ENCODE data around the gene IZUMO1. TPM values are rescaled to one million over a fixed set of nuclear protein-coding genes. Genes with fewer than 3 reads are reported as not detected.
A peak's percentile ranks its signal among the peaks of the same experiment; 100 is the strongest.

IZUMO1 gene
- polyA plus RNA-seq, 2 of the 4 experiments (the other 2 are of a cell fraction): not detected

GRCh38 chr19:48755084-48755641 lies 8.5 kb upstream of the IZUMO1 start, which contains the start of gene FGF21:
FGF21 (plus strand) TSS chr19:48755524; CDS start chr19:48756237, 713 bp downstream.
- CTCF ChIA-PET: interaction anchor here (1.1 to 1.4 kb wide), 4 partner anchors 16 to 470 kb away, joined by 3 to 4 read pairs (median 3); no protein-coding TSS in a partner anchor
- TF ChIP-seq RFX5 (IDR thresholded peaks at IDR 0.05) (no peak), REST (IDR thresholded peaks at IDR 0.05) (no peak), BCL3 (IDR thresholded peaks at IDR 0.05) (no peak), KDM1A (IDR thresholded peaks at IDR 0.05; ENCODE audit: low read depth) (no peak), MAFK (IDR thresholded peaks at IDR 0.05; ENCODE audit: partially characterized antibody) (no peak), EP300 (IDR thresholded peaks at IDR 0.05) (no peak), ESRRA (IDR thresholded peaks at IDR 0.05; ENCODE audit: borderline replicate concordance, low read length) (no peak)
- ATAC-seq: 0 out of 6 replicates have a peak, but pooled peaks of 1 of the 2 experiments have one; percentile 4

GRCh38 chr19:48752496-48753365 lies 6.0 kb upstream of the IZUMO1 start, which contains the start of gene FUT1:
FUT1 (minus strand) TSS chr19:48752641; CDS start chr19:48751281, 1,360 bp downstream.
- no peak for FAIRE-seq
- WGBS (ENCODE audit: missing lambda C conversion rate): 31% methylated on average over 47 of the region's 73 CpGs
- peak within 1 kb of the TSS; percentile 95 for H3K4me2 ChIP-seq
- TF ChIP-seq POLR2A (IDR thresholded peaks at IDR 0.05; ENCODE audit: low read length) (0 out of 2 replicates have a peak, but pooled peaks have one; percentile 7), JUN (IDR thresholded peaks at IDR 0.05) (0 out of 5 replicates have a peak, but pooled peaks of 1 of the 2 experiments have one; percentile 14), NFE2L2 (conservative IDR thresholded peaks at IDR 0.05; ENCODE audit: low read length) (no peak), ZFP36 (IDR thresholded peaks at IDR 0.05; ENCODE audit: borderline replicate concordance, partially characterized antibody) (no peak), FOSB (CRISPR knock-in tag; IDR thresholded peaks at IDR 0.05) (no peak), MAX (IDR thresholded peaks at IDR 0.05) (no peak), MYC (IDR thresholded peaks at IDR 0.05; ENCODE audit: borderline replicate concordance, low read length) (no peak), NPAS2 (CRISPR knock-in tag; IDR thresholded peaks at IDR 0.05; ENCODE audit: borderline replicate concordance) (no peak)
- peaks cover 32% of the 10 kb centered on the region for H3K4me1 ChIP-seq
- H3K4me3 ChIP-seq: peak within 1 kb of the TSS; percentile 47
- DNase-seq (ENCODE audit: low read depth in 1 of 2, low spot score in 1 of 2): no peak
- peak within 1 kb of the TSS; percentile 57 to 75; a peak in 5 of 6 replicates for H3K27ac ChIP-seq
- peak; percentile 68 to 84 for ATAC-seq
- H3K9me3 ChIP-seq: no peaks in the 10 kb centered on the region
- POLR2A ChIA-PET: no interaction called here
- CTCF ChIA-PET: interaction anchor here (1.7 kb wide), 1 partner anchor 107 kb away, joined by 6 read pairs; the partner anchor contains the start of gene CA11

More at GRCh38 chr19:48755084-48755641, 8.5 kb upstream of the IZUMO1 start, which contains the start of gene FGF21:
- POLR2A ChIA-PET: no interaction called here
- peaks cover 32% of the 10 kb centered on the region for H3K4me1 ChIP-seq
- H3K27ac ChIP-seq: peak within 1 kb of the TSS; percentile 85
- DNase-seq (ENCODE audit: low read depth in 1 of 2, low spot score in 1 of 2): peak in 1 of 2 experiments; percentile 61
- no peaks in the 10 kb centered on the region for H3K9me3 ChIP-seq
- H3K4me2 ChIP-seq: peak within 1 kb of the TSS; percentile 68
- peak within 1 kb of the TSS; percentile 21; the same call in 1 of the 3 replicates for H3K4me3 ChIP-seq
- WGBS (ENCODE audit: missing lambda C conversion rate): 70% methylated on average over 4 of the region's 4 CpGs
- FAIRE-seq: no peak
